BJ (cell line): ENCODE results near the gene ALPP. TPM values are rescaled to one million over a fixed set of nuclear protein-coding genes. Genes with fewer than 3 reads are reported as not detected.

Experiments used
- CTCF ChIA-PET: fragments of 350-600 bp; formaldehyde crosslinking; extraction: SDS; loops from one replicate; lab custom pipeline; 2021; ENCODE audit warnings: antibody characterized with exemption, inconsistent platforms; lab: Yijun Ruan, JAX
- POLR2A ChIA-PET: fragments of 300-600 bp; sonication (Branson Sonifier 250); formaldehyde crosslinking; extraction: SDS; loops from one replicate; lab custom pipeline; 2021; ENCODE audit warnings: antibody characterized with exemption; lab: Charles Lee
- DNase-seq: peaks from one replicate; pipeline ENCODE4 v3.0.0-alpha.2; 2011; ENCODE audit warnings: low read depth
- H3K27me3 ChIP-seq: 2 replicates; pipeline ENCODE4 v1.6.0; 2011; ENCODE audit warnings: low read length; ENCODE audit not compliant: control insufficient read depth, insufficient read depth
- H3K36me3 ChIP-seq: 2 replicates; pipeline ENCODE4 v1.5.1; 2011; ENCODE audit warnings: low read length; ENCODE audit not compliant: control insufficient read depth, insufficient read depth
- H3K4me3 ChIP-seq: 2 replicates; pipeline ENCODE4 v1.5.1; 2011; ENCODE audit warnings: low read depth, mild to moderate bottlenecking, control low read depth, low read length
- CTCF ChIP-seq: IDR thresholded peaks from 2 replicates; pipeline ENCODE4 v1.5.1; 2011; ENCODE audit warnings: low read depth, mild to moderate bottlenecking, control low read depth, inconsistent platforms, low read length, moderate library complexity; ENCODE audit not compliant: insufficient read depth
- polyA plus RNA-seq: library from polyadenylated mRNA; depleted of rRNA; stranded (reverse); fragments of >200 nt; gene quantifications from 2 replicates; pipeline ENCODE4 v1.2.3, GENCODE V29; 2011

The ALPP gene
- polyA plus RNA-seq, 1 experiment, result not detected

- Histone ChIP-seq H3K27me3 (peaks cover 48% of the 10 kb centered on the region), H3K36me3 (no peaks in the 10 kb centered on the region), H3K4me3 (no peak overlapping the region)
- CTCF ChIA-PET, result interaction anchor here (1.1 to 2.7 kb wide), 3 partner anchors 9 to 22 kb away, joined by 3 to 6 read pairs (median 3); no protein-coding TSS in a partner anchor
- DNase-seq, result no peak
- TF ChIP-seq CTCF, result no peak
- POLR2A ChIA-PET, result no interaction called here
These were observed 38.9 kb downstream of the ALPP start for GRCh38 chr2:232417489-232417888.

- ChIA-PET POLR2A (no interaction called here), CTCF (interaction anchor here (1.1 to 2.7 kb wide), 2 partner anchors 9 to 21 kb away, joined by 3 to 6 read pairs; no protein-coding TSS in a partner anchor)
- Histone ChIP-seq H3K36me3 (no peaks in the 10 kb centered on the region), H3K27me3 (peaks cover 48% of the 10 kb centered on the region), H3K4me3 (no peak overlapping the region)
- TF ChIP-seq CTCF, result no peak
- no peak for DNase-seq
These were observed 39.5 kb downstream of the ALPP start for GRCh38 chr2:232418056-232418455.

- no peak for TF ChIP-seq CTCF
- Histone ChIP-seq H3K4me3 (peak overlapping the region; percentile 22; the same call in 1 of the 2 replicates), H3K27me3 (peaks cover 48% of the 10 kb centered on the region), H3K36me3 (no peaks in the 10 kb centered on the region)
- DNase-seq, result no peak
- CTCF ChIA-PET, result interaction anchor here (0.7 to 2.7 kb wide), 2 partner anchors 21 to 90 kb away, joined by 4 to 6 read pairs; no protein-coding TSS in a partner anchor
- POLR2A ChIA-PET, result no interaction called here
These were observed 40.1 kb downstream of the ALPP start for GRCh38 chr2:232418466-232419244.

GRCh38 chr2:232419245-232420072, 40.9 kb downstream of the ALPP start:
- Histone ChIP-seq H3K36me3 (no peaks in the 10 kb centered on the region), H3K27me3 (peaks cover 52% of the 10 kb centered on the region), H3K4me3 (no peak overlapping the region)
- CTCF ChIA-PET, result interaction anchor here (0.7 to 2.7 kb wide), 3 partner anchors 20 to 103 kb away, joined by 3 to 6 read pairs (median 4); no protein-coding TSS in a partner anchor
- DNase-seq, result no peak
- TF ChIP-seq CTCF, result no peak
- POLR2A ChIA-PET, result no interaction called here

- ChIA-PET CTCF (interaction anchor here (1.0 kb wide), 1 partner anchor 102 kb away, joined by 3 read pairs; no protein-coding TSS in a partner anchor), POLR2A (no interaction called here)
- Histone ChIP-seq H3K4me3 (no peak overlapping the region), H3K36me3 (no peaks in the 10 kb centered on the region), H3K27me3 (peaks cover 54% of the 10 kb centered on the region)
- no peak for TF ChIP-seq CTCF
- no peak for DNase-seq
These were observed 41.5 kb downstream of the ALPP start for GRCh38 chr2:232420073-232420454.
